ENCODE data around the gene SFPQ. TPM values are rescaled to one million over a fixed set of nuclear protein-coding genes. Genes with fewer than 3 reads are reported as not detected.

The SFPQ gene
- total and polyA plus RNA-seq, 2 of the 8 experiments (the other 6 are each of a cell fraction or from before 2014, with no cell fraction given) = 118 to 469 TPM

DNA sequence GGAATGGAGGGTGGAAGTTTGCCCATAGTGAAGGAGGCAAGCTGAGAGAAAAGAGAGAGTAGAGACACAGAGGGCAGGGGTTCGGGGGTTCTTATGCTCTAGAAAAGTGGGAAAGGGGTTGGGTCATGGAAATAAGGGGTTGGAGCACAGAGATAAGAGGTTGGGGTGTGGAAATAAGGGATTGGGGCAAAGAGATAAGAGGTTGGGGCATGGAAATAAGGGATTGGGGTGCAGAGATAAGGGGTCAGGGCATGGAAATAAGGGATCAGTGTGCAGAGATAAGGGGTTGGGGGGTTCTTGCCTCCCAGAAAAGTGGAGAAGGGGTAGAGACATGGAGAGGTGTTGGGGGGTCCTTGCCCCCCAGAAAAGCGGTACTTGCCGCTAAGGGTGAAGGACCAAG is 56.2 kb downstream of the SFPQ start:
- Histone ChIP-seq H3K14ac (ENCODE audit: insufficient read length) (no peak overlapping the region), H3K23me2 (ENCODE audit: low read depth, low read length) (no peaks in the 10 kb centered on the region), H3K4me2 (ENCODE audit: insufficient read depth in 1 of 2, low read depth in 2 of 2, low read length in 2 of 2) (no peak overlapping the region), H3K4me3 (ENCODE audit: extremely low read depth in 1 of 4, insufficient read depth in 2 of 4, low read depth in 3 of 4, low read length in 4 of 4) (no peak overlapping the region), H3K4me1 (replicated peaks in 1 of 4; ENCODE audit: control insufficient read depth in 3 of 4, insufficient read depth in 4 of 4, low read length in 3 of 4) (no peaks in the 10 kb centered on the region), H4K5ac (ENCODE audit: insufficient read length, low read depth, low read length) (no peak overlapping the region), H3K23ac (ENCODE audit: insufficient read length) (no peak overlapping the region), H2BK20ac (ENCODE audit: low read length) (no peak overlapping the region), H3K18ac (ENCODE audit: extremely low read depth, low read length) (no peak overlapping the region), H2BK5ac (ENCODE audit: low read depth, low read length) (no peak overlapping the region), H4K20me1 (replicated peaks in 1 of 2; ENCODE audit: control insufficient read depth in 1 of 2, insufficient read depth in 2 of 2, low read length in 2 of 2) (no peaks in the 10 kb centered on the region), H4K8ac (ENCODE audit: extremely low read depth, insufficient read depth, low read length) (no peak overlapping the region), H4K91ac (replicated peaks; ENCODE audit: insufficient read length, low read length) (no peak overlapping the region), H3K36me3 (ENCODE audit: control insufficient read depth in 2 of 4, insufficient read depth in 4 of 4, low read length in 3 of 4) (no peaks in the 10 kb centered on the region), H3K27me3 (replicated peaks in 1 of 4; ENCODE audit: control insufficient read depth in 3 of 4, extremely low read depth in 1 of 4, insufficient read depth in 3 of 4, low read length in 3 of 4) (no peaks in the 10 kb centered on the region), H3K79me1 (ENCODE audit: low read depth, low read length) (no peaks in the 10 kb centered on the region), H2BK12ac (ENCODE audit: low read depth, low read length) (no peak overlapping the region), H2AK5ac (ENCODE audit: low read depth, low read length) (no peak overlapping the region), H3K56ac (replicated peaks; ENCODE audit: insufficient read length, low read depth, low read length) (no peak overlapping the region), H2AFZ (ENCODE audit: low read length) (no peak overlapping the region), H3K4ac (replicated peaks; ENCODE audit: insufficient read length, low read depth, low read length) (no peak overlapping the region), H2BK15ac (ENCODE audit: low read length) (no peak overlapping the region), H2BK120ac (replicated peaks; ENCODE audit: low read depth, low read length) (no peak overlapping the region), H3K27ac (ENCODE audit: low read depth, low read length) (no peak overlapping the region), H3K79me2 (ENCODE audit: control insufficient read depth in 1 of 2, insufficient read depth in 2 of 2, low read length in 2 of 2) (no peaks in the 10 kb centered on the region), H3K9ac (replicated peaks in 1 of 4; ENCODE audit: extremely low read depth in 1 of 4, low read depth in 3 of 4, low read length in 3 of 4) (no peak overlapping the region), H3K9me3 (ENCODE audit: insufficient read depth in 2 of 2, low read depth in 1 of 2, low read length in 1 of 2) (no peaks in the 10 kb centered on the region)
- WGBS, 2 experiments (ENCODE audit: extremely low coverage in 1 of 2, insufficient coverage in 1 of 2, insufficient read length in 1 of 2, insufficient replicate concordance in 2 of 2, low coverage in 1 of 2, low lambda C conversion rate in 2 of 2, missing lambda C conversion rate in 1 of 2) = 97% methylated on average over 3 of the region's 3 CpGs; no CpG with 5 or more reads in 1 of the 2 experiments
- POLR2A ChIA-PET (ENCODE audit: partially characterized antibody) = no interaction called here
- CTCF ChIA-PET (ENCODE audit: partially characterized antibody) = no interaction called here
- DNase-seq (ENCODE audit: low read depth in 1 of 2, low spot score in 2 of 2) (no peak), FAIRE-seq (no peak)
- TF ChIP-seq EGR1 (IDR thresholded peaks at IDR 0.05; ENCODE audit: borderline replicate concordance, low read depth, low read length) (no peak), SIRT6 (IDR thresholded peaks at IDR 0.05; ENCODE audit: low read length) (no peak), HDAC6 (IDR thresholded peaks at IDR 0.05; ENCODE audit: low read depth, low read length) (no peak), POU5F1 (IDR thresholded peaks at IDR 0.05; ENCODE audit: low read depth, low read length) (no peak), SUZ12 (IDR thresholded peaks at IDR 0.05; ENCODE audit: low read length) (no peak), TAF1 (IDR thresholded peaks at IDR 0.05; ENCODE audit: low read depth, low read length) (no peak), EZH2 (IDR thresholded peaks at IDR 0.05; ENCODE audit: low read depth, low read length, severe bottlenecking) (no peak), BRCA1 (IDR thresholded peaks at IDR 0.05; ENCODE audit: low read depth, low read length) (no peak), SRF (IDR thresholded peaks at IDR 0.05; ENCODE audit: low read depth, low read length) (no peak), CEBPB (IDR thresholded peaks at IDR 0.05; ENCODE audit: low read depth, low read length) (no peak), KDM5A (IDR thresholded peaks at IDR 0.05; ENCODE audit: low read length) (no peak), YY1 (IDR thresholded peaks at IDR 0.05; ENCODE audit: low read depth, low read length) (no peak), RNF2 (IDR thresholded peaks at IDR 0.05; ENCODE audit: borderline replicate concordance, low read depth, low read length, missing control alignments, poor library complexity, severe bottlenecking) (no peak), JUN (IDR thresholded peaks at IDR 0.05; ENCODE audit: low read depth, low read length) (no peak), SP2 (IDR thresholded peaks at IDR 0.05; ENCODE audit: low read length) (no peak)
- TF ChIP-seq, protein P1, sequence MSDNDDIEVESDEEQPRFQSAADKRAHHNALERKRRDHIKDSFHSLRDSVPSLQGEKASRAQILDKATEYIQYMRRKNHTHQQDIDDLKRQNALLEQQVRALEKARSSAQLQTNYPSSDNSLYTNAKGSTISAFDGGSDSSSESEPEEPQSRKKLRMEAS (IDR thresholded peaks at IDR 0.05) = no peak
